GM12892 (cell line): ENCODE data around the gene ANAPC7.

ENCODE experiments used
- POLR2A ChIP-seq: IDR thresholded peaks from 2 replicates; pipeline ENCODE4 v1.6.1; 2011; ENCODE audit warnings: low read depth, low read length, control low read depth
- POLR2AphosphoS5 ChIP-seq: IDR thresholded peaks from 2 replicates; pipeline ENCODE4 v1.6.1; 2011; ENCODE audit warnings: low read depth, low read length, control low read depth
- TAF1 ChIP-seq: IDR thresholded peaks from 2 replicates; pipeline ENCODE4 v1.6.1; 2011; ENCODE audit warnings: low read depth, mild to moderate bottlenecking, control low read depth, low read length, borderline replicate concordance

DNA sequence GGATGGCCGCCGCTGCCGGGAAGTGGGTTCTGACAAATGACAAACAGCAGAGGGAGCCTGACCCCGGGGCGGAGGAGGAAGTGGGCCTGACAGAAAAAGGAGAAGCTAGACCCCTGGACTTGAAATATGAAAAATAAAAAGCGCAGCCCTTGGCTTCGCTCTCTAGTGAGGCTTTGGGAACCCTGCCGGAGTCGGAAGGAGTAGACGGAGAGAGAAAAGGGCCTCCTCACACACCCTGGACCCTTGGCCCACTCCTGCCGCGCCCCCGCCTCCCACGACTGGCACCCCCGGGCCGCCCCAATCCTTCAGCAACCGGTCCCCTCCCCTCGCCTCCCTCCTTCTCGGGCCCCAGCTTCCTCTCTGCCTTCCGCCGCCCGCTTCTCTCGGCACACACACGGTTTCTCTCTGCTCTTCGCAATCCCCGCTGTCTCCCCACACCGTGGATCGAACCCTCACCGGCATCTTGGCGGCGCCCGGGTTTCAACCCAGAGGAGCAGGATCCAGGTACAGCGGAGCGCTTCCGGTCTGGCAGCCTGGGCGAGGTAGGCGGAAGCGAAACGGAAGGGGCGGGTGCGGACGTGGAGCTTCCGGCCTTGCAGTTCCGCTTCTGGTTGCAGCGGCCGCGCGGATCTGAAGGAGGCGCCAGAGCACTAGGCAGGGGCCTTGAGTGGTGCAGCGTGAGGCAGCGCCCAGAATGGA, 46.4 kb upstream of the ANAPC7 start, which contains the start of gene ARPC3:
- TF ChIP-seq POLR2AphosphoS5 (peak; percentile 75), POLR2A (peak; percentile 86), TAF1 (peak; percentile 82)
